ENCODE results near the gene CPE. TPM values are rescaled to one million over a fixed set of nuclear protein-coding genes. Genes with fewer than 3 reads are reported as not detected.

Gene CPE
- total RNA-seq, 1 donor from 2014 or later = 103 TPM

GRCh38 chr4:165355900-165356300, 22.9 kb upstream of the CPE start:
- Histone ChIP-seq H3K9me3 (no peaks in the 10 kb centered on the region), H3K4me1 (no peaks in the 10 kb centered on the region), H3K27ac (no peak overlapping the region), H3K27me3 (no peaks in the 10 kb centered on the region), H3K36me3 (no peaks in the 10 kb centered on the region), H3K4me3 (no peak overlapping the region)
- DNase-seq (ENCODE audit: extremely low spot score in 2 of 2) = no peak
- intact Hi-C loops (cut with DNase I) = no loop called here
- no peak for TF ChIP-seq POLR2AphosphoS5 (IDR thresholded peaks at IDR 0.05; ENCODE audit: insufficient read depth in 1 of 2, low read depth in 1 of 2)
- TF ChIP-seq POLR2A (IDR thresholded peaks at IDR 0.05) = no peak
- TF ChIP-seq CTCF (IDR thresholded peaks at IDR 0.05) = peak in 1 of 3 experiments; percentile 4

- Histone ChIP-seq H3K4me3 (no peak overlapping the region), H3K36me3 (no peaks in the 10 kb centered on the region), H3K4me1 (no peaks in the 10 kb centered on the region), H3K9me3 (no peaks in the 10 kb centered on the region), H3K27ac (no peak overlapping the region), H3K27me3 (no peaks in the 10 kb centered on the region)
- no peak for DNase-seq (ENCODE audit: extremely low spot score in 2 of 2)
- TF ChIP-seq CTCF (IDR thresholded peaks at IDR 0.05) = no peak
- no peak for TF ChIP-seq POLR2A (IDR thresholded peaks at IDR 0.05)
- no peak for TF ChIP-seq POLR2AphosphoS5 (IDR thresholded peaks at IDR 0.05; ENCODE audit: insufficient read depth in 1 of 2, low read depth in 1 of 2)
- intact Hi-C loops (cut with DNase I) = no loop called here
Measured at GRCh38 chr4:165359506-165359905, 19.3 kb upstream of the CPE start.

- H3K4me3 ChIP-seq = no peak overlapping the region
- no peak for DNase-seq (ENCODE audit: extremely low spot score in 2 of 2)
- H3K27ac ChIP-seq = no peak overlapping the region
- H3K36me3 ChIP-seq = no peaks in the 10 kb centered on the region
- TF ChIP-seq POLR2A (IDR thresholded peaks at IDR 0.05) (no peak), POLR2AphosphoS5 (IDR thresholded peaks at IDR 0.05; ENCODE audit: insufficient read depth in 1 of 2, low read depth in 1 of 2) (no peak), CTCF (IDR thresholded peaks at IDR 0.05) (no peak)
- H3K4me1 ChIP-seq = no peaks in the 10 kb centered on the region
- no peaks in the 10 kb centered on the region for H3K9me3 ChIP-seq
- no peaks in the 10 kb centered on the region for H3K27me3 ChIP-seq
- intact Hi-C loops (cut with DNase I) = no loop called here
Measured at GRCh38 chr4:165360041-165360695, 18.6 kb upstream of the CPE start.

GRCh38 chr4:165360985-165361670, 17.7 kb upstream of the CPE start:
- Histone ChIP-seq H3K36me3 (no peaks in the 10 kb centered on the region), H3K27ac (no peak overlapping the region), H3K27me3 (no peaks in the 10 kb centered on the region), H3K9me3 (no peaks in the 10 kb centered on the region), H3K4me1 (no peaks in the 10 kb centered on the region), H3K4me3 (no peak overlapping the region)
- TF ChIP-seq CTCF (IDR thresholded peaks at IDR 0.05) (no peak), POLR2AphosphoS5 (IDR thresholded peaks at IDR 0.05; ENCODE audit: insufficient read depth in 1 of 2, low read depth in 1 of 2) (no peak), POLR2A (IDR thresholded peaks at IDR 0.05) (no peak)
- DNase-seq (ENCODE audit: extremely low spot score in 2 of 2) = no peak
- intact Hi-C loops (cut with DNase I) = no loop called here

GRCh38 chr4:165361810-165362209, 17.0 kb upstream of the CPE start:
- Histone ChIP-seq H3K36me3 (no peaks in the 10 kb centered on the region), H3K27ac (no peak overlapping the region), H3K4me1 (no peaks in the 10 kb centered on the region), H3K27me3 (no peaks in the 10 kb centered on the region), H3K9me3 (no peaks in the 10 kb centered on the region), H3K4me3 (no peak overlapping the region)
- DNase-seq (ENCODE audit: extremely low spot score in 2 of 2) = no peak
- TF ChIP-seq POLR2A (IDR thresholded peaks at IDR 0.05) (no peak), POLR2AphosphoS5 (IDR thresholded peaks at IDR 0.05; ENCODE audit: insufficient read depth in 1 of 2, low read depth in 1 of 2) (no peak), CTCF (IDR thresholded peaks at IDR 0.05) (no peak)
- intact Hi-C loops (cut with DNase I) = no loop called here

All from vagina (tissue), 2 donors.